AG09319 (cell line): ENCODE results near the gene HIGD2A.

Experiments
- DNase-seq: peaks from one replicate; pipeline ENCODE4 v3.0.0-alpha.2; 2010; ENCODE audit warnings: low read depth; ENCODE audit errors: extremely low read depth
- CTCF ChIP-seq: IDR thresholded peaks from 2 replicates; pipeline ENCODE4 v1.5.1; 2011; ENCODE audit warnings: low read depth, mild to moderate bottlenecking, inconsistent platforms, low read length, moderate library complexity

The HIGD2A gene

GRCh38 chr5:176352116-176352878 is 36.3 kb upstream of the HIGD2A start:
- no peak for TF ChIP-seq CTCF

GRCh38 chr5:176353533-176353932 is 35.0 kb upstream of the HIGD2A start:
- no peak for TF ChIP-seq CTCF
- DNase-seq = no peak

More at GRCh38 chr5:176352116-176352878, 36.3 kb upstream of the HIGD2A start:
- DNase-seq = no peak

- DNase-seq = no peak
- TF ChIP-seq CTCF = no peak
These were observed 33.0 kb upstream of the HIGD2A start for GRCh38 chr5:176355400-176356178.

- TF ChIP-seq CTCF = no peak
- no peak for DNase-seq
These were observed 32.4 kb upstream of the HIGD2A start for GRCh38 chr5:176356179-176356566.

GRCh38 chr5:176359658-176360057 is 28.9 kb upstream of the HIGD2A start:
- no peak for TF ChIP-seq CTCF
- DNase-seq = no peak

GRCh38 chr5:176360894-176361436 is 27.6 kb upstream of the HIGD2A start:
- TF ChIP-seq CTCF = no peak
- no peak for DNase-seq
